HEK293 (cell line): ENCODE results near the gene MCM8.

Experiments used
- CTCF ChIA-PET: fragments of 350-600 bp; formaldehyde crosslinking; extraction: SDS; loops from one replicate; lab custom pipeline; 2021; ENCODE audit warnings: antibody characterized with exemption; lab: Yijun Ruan, JAX
- POLR2A ChIA-PET: fragments of 300-600 bp; formaldehyde crosslinking; extraction: SDS; loops from one replicate; lab custom pipeline; 2020; ENCODE audit warnings: antibody characterized with exemption, inconsistent platforms; lab: Yijun Ruan, JAX
- H3K27ac ChIP-seq: fragments of 200-500 bp; sonication (Bioruptor generic); 2 replicates; pipeline ENCODE4 v1.5.1; 2014; ENCODE audit warnings: low read depth, low read length, control low read depth, inconsistent platforms; ENCODE audit errors: extremely low read depth
- H3K36me3 ChIP-seq, 2 experiments: fragments of 200-500 bp in 1 of 2; sonication (Bioruptor generic) in 1 of 2; 1 replicate in 1 of 2; 2 replicates in 1 of 2; pipeline ENCODE4 v1.5.1; 2014 to 2017; ENCODE audit warnings: inconsistent platforms in 2 of 2, low read length in 2 of 2; ENCODE audit not compliant: control insufficient read depth in 2 of 2, insufficient read depth in 1 of 2
- H3K4me1 ChIP-seq: fragments of 200-500 bp; sonication (Bioruptor generic); 2 replicates; pipeline ENCODE4 v1.5.1; 2014; ENCODE audit warnings: mild to moderate bottlenecking, low read length, inconsistent platforms; ENCODE audit not compliant: control insufficient read depth, insufficient read depth
- H3K4me3 ChIP-seq: 2 replicates; pipeline ENCODE4 v1.5.1; 2011; ENCODE audit warnings: low read depth, mild to moderate bottlenecking, control low read depth, low read length, moderate library complexity
- H3K9me3 ChIP-seq: fragments of 200-500 bp; sonication (Bioruptor generic); 2 replicates; pipeline ENCODE4 v1.5.1; 2014; ENCODE audit warnings: low read depth, low read length, inconsistent platforms; ENCODE audit not compliant: control insufficient read depth, insufficient read depth
- SETDB1 ChIP-seq: IDR thresholded peaks from one replicate; pipeline ENCODE4 v1.6.1; 2017; ENCODE audit warnings: mild to moderate bottlenecking, low read length, moderate library complexity, mixed read lengths; ENCODE audit not compliant: insufficient read length
- TSHZ1 ChIP-seq: fragments of 450-650 bp; formaldehyde crosslinking; IDR thresholded peaks from 2 replicates; pipeline ENCODE4 v1.5.1; 2016; ENCODE audit warnings: missing biosample characterization, missing genetic modification characterization, borderline replicate concordance
- ZBTB8A ChIP-seq: fragments of 450-650 bp; formaldehyde crosslinking; IDR thresholded peaks from 2 replicates; pipeline ENCODE4 v1.5.1; 2016; ENCODE audit warnings: missing biosample characterization, missing genetic modification characterization
- ZFP3 ChIP-seq: fragments of 450-650 bp; formaldehyde crosslinking; IDR thresholded peaks from 2 replicates; pipeline ENCODE4 v1.5.1; 2016; ENCODE audit warnings: low read depth, missing biosample characterization, missing genetic modification characterization
- ZNF214 ChIP-seq: fragments of 450-650 bp; formaldehyde crosslinking; IDR thresholded peaks from 2 replicates; pipeline ENCODE4 v1.5.1; 2017; ENCODE audit warnings: missing biosample characterization, mild to moderate bottlenecking, missing genetic modification characterization, borderline replicate concordance
- ZNF223 ChIP-seq: fragments of 450-650 bp; formaldehyde crosslinking; IDR thresholded peaks from 2 replicates; pipeline ENCODE4 v1.5.1; 2016; ENCODE audit warnings: missing biosample characterization, missing genetic modification characterization
- ZNF239 ChIP-seq: fragments of 450-650 bp; formaldehyde crosslinking; IDR thresholded peaks from 2 replicates; pipeline ENCODE4 v1.5.1; 2016; ENCODE audit warnings: missing biosample characterization, missing genetic modification characterization
- ZNF362 ChIP-seq: fragments of 450-650 bp; formaldehyde crosslinking; IDR thresholded peaks from 2 replicates; pipeline ENCODE4 v1.5.1; 2016; ENCODE audit warnings: missing biosample characterization, missing genetic modification characterization
- ZNF423 ChIP-seq: fragments of 450-650 bp; formaldehyde crosslinking; IDR thresholded peaks from 2 replicates; pipeline ENCODE4 v1.5.1; 2016; ENCODE audit warnings: missing biosample characterization, missing genetic modification characterization
- ZNF488 ChIP-seq: fragments of 450-650 bp; formaldehyde crosslinking; IDR thresholded peaks from 2 replicates; pipeline ENCODE4 v1.5.1; 2016; ENCODE audit warnings: missing biosample characterization, missing genetic modification characterization
- ZNF561 ChIP-seq: fragments of 450-650 bp; IDR thresholded peaks from 2 replicates; pipeline ENCODE4 v1.5.1; 2018; ENCODE audit warnings: missing biosample characterization, missing genetic modification characterization, borderline replicate concordance
- ZNF585B ChIP-seq: fragments of 450-650 bp; formaldehyde crosslinking; IDR thresholded peaks from 2 replicates; pipeline ENCODE4 v1.5.1; 2016; ENCODE audit warnings: missing biosample characterization, missing genetic modification characterization
- ZNF626 ChIP-seq: fragments of 450-650 bp; sonication (Bioruptor Pico); formaldehyde crosslinking; IDR thresholded peaks from 2 replicates; pipeline ENCODE4 v1.5.1; 2018; ENCODE audit warnings: missing biosample characterization, missing genetic modification characterization, inconsistent platforms
- ZNF660 ChIP-seq: fragments of 450-650 bp; IDR thresholded peaks from 2 replicates; pipeline ENCODE4 v1.5.1; 2018; ENCODE audit warnings: missing biosample characterization, mild to moderate bottlenecking, missing genetic modification characterization
- ZNF707 ChIP-seq: fragments of 450-650 bp; formaldehyde crosslinking; IDR thresholded peaks from 2 replicates; pipeline ENCODE4 v1.5.1; 2016; ENCODE audit warnings: missing biosample characterization, missing genetic modification characterization
- ZNF776 ChIP-seq: fragments of 450-650 bp; formaldehyde crosslinking; IDR thresholded peaks from 2 replicates; pipeline ENCODE4 v1.5.0; 2017; ENCODE audit warnings: missing biosample characterization, missing genetic modification characterization, borderline replicate concordance
- TF ChIP-seq, protein P1 (sequence below): fragments of 450-650 bp; formaldehyde crosslinking; IDR thresholded peaks from 2 replicates; pipeline ENCODE4 v1.5.1; 2016; ENCODE audit warnings: missing biosample characterization, missing genetic modification characterization
- TF ChIP-seq, protein P2 (sequence below): fragments of 450-650 bp; formaldehyde crosslinking; IDR thresholded peaks from 2 replicates; pipeline ENCODE4 v1.5.1; 2016; ENCODE audit warnings: missing biosample characterization, missing genetic modification characterization
- TF ChIP-seq, protein P3 (sequence below): fragments of 450-650 bp; formaldehyde crosslinking; IDR thresholded peaks from 2 replicates; pipeline ENCODE4 v1.5.1; 2016; ENCODE audit warnings: missing biosample characterization, missing genetic modification characterization
- TF ChIP-seq, protein P4 (sequence below): fragments of 450-650 bp; formaldehyde crosslinking; IDR thresholded peaks from 2 replicates; pipeline ENCODE4 v1.5.1; 2016; ENCODE audit warnings: missing biosample characterization, missing genetic modification characterization

Gene MCM8

GRCh38 chr20:5927749-5928462 is 22.5 kb upstream of the MCM8 start (continued):
- TF ChIP-seq TSHZ1, result no peak
- no peak for TF ChIP-seq ZFP3 (tag by site-specific recombination)
- TF ChIP-seq ZNF423 (tag by site-specific recombination), result no peak
- TF ChIP-seq ZNF223 (tag by site-specific recombination), result no peak
- TF ChIP-seq, protein P1, sequence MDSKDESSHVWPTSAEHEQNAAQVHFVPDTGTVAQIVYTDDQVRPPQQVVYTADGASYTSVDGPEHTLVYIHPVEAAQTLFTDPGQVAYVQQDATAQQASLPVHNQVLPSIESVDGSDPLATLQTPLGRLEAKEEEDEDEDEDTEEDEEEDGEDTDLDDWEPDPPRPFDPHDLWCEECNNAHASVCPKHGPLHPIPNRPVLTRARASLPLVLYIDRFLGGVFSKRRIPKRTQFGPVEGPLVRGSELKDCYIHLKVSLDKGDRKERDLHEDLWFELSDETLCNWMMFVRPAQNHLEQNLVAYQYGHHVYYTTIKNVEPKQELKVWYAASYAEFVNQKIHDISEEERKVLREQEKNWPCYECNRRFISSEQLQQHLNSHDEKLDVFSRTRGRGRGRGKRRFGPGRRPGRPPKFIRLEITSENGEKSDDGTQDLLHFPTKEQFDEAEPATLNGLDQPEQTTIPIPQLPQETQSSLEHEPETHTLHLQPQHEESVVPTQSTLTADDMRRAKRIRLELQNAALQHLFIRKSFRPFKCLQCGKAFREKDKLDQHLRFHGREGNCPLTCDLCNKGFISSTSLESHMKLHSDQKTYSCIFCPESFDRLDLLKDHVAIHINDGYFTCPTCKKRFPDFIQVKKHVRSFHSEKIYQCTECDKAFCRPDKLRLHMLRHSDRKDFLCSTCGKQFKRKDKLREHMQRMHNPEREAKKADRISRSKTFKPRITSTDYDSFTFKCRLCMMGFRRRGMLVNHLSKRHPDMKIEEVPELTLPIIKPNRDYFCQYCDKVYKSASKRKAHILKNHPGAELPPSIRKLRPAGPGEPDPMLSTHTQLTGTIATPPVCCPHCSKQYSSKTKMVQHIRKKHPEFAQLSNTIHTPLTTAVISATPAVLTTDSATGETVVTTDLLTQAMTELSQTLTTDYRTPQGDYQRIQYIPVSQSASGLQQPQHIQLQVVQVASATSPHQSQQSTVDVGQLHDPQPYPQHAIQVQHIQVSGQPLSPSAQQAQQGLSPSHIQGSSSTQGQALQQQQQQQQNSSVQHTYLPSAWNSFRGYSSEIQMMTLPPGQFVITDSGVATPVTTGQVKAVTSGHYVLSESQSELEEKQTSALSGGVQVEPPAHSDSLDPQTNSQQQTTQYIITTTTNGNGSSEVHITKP (tag by site-specific recombination), result no peak
- TF ChIP-seq ZNF214 (tag by site-specific recombination), result no peak
- TF ChIP-seq ZNF776 (tag by site-specific recombination), result no peak
- TF ChIP-seq ZNF488 (tag by site-specific recombination), result no peak
- TF ChIP-seq, all 188 proteins: peak for 0

GRCh38 chr20:5928836-5929715 is 21.4 kb upstream of the MCM8 start:
- H3K4me3 ChIP-seq, result no peak overlapping the region
- ChIA-PET CTCF (no interaction called here), POLR2A (interaction anchor here (0.5 kb wide), 1 partner anchor 887 kb away, joined by 3 read pairs; no protein-coding TSS in a partner anchor)
- no peaks in the 10 kb centered on the region for H3K36me3 ChIP-seq
- no peaks in the 10 kb centered on the region for H3K9me3 ChIP-seq
- H3K27ac ChIP-seq, result no peak overlapping the region
- H3K4me1 ChIP-seq, result no peaks in the 10 kb centered on the region
- TF ChIP-seq ZNF660 (tag by site-specific recombination) (no peak), ZNF626 (tag by site-specific recombination) (no peak), ZNF214 (tag by site-specific recombination) (no peak), ZNF585B (no peak), ZNF707 (tag by site-specific recombination) (no peak), ZNF561 (tag by site-specific recombination) (no peak), ZNF362 (no peak), SETDB1 (no peak), ZNF239 (tag by site-specific recombination) (no peak), ZBTB8A (no peak)
- TF ChIP-seq, protein P2, sequence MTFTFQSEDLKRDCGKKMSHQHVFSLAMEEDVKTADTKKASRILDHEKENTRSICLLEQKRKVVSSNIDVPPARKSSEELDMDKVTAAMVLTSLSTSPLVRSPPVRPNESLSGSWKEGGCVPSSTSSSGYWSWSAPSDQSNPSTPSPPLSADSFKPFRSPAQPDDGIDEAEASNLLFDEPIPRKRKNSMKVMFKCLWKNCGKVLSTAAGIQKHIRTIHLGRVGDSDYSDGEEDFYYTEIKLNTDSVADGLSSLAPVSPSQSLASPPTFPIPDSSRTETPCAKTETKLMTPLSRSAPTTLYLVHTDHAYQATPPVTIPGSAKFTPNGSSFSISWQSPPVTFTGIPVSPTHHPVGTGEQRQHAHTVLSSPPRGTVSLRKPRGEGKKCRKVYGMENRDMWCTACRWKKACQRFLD (tag by site-specific recombination), result no peak
- TF ChIP-seq, protein P3, sequence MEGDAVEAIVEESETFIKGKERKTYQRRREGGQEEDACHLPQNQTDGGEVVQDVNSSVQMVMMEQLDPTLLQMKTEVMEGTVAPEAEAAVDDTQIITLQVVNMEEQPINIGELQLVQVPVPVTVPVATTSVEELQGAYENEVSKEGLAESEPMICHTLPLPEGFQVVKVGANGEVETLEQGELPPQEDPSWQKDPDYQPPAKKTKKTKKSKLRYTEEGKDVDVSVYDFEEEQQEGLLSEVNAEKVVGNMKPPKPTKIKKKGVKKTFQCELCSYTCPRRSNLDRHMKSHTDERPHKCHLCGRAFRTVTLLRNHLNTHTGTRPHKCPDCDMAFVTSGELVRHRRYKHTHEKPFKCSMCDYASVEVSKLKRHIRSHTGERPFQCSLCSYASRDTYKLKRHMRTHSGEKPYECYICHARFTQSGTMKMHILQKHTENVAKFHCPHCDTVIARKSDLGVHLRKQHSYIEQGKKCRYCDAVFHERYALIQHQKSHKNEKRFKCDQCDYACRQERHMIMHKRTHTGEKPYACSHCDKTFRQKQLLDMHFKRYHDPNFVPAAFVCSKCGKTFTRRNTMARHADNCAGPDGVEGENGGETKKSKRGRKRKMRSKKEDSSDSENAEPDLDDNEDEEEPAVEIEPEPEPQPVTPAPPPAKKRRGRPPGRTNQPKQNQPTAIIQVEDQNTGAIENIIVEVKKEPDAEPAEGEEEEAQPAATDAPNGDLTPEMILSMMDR (tag by site-specific recombination), result no peak
- TF ChIP-seq, protein P4, sequence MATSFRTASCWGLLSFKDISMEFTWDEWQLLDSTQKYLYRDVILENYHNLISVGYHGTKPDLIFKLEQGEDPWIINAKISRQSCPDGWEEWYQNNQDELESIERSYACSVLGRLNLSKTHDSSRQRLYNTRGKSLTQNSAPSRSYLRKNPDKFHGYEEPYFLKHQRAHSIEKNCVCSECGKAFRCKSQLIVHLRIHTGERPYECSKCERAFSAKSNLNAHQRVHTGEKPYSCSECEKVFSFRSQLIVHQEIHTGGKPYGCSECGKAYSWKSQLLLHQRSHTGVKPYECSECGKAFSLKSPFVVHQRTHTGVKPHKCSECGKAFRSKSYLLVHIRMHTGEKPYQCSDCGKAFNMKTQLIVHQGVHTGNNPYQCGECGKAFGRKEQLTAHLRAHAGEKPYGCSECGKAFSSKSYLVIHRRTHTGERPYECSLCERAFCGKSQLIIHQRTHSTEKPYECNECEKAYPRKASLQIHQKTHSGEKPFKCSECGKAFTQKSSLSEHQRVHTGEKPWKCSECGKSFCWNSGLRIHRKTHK (tag by site-specific recombination), result no peak
